Measurements from ENCODE around the gene CDH23.

DNA sequence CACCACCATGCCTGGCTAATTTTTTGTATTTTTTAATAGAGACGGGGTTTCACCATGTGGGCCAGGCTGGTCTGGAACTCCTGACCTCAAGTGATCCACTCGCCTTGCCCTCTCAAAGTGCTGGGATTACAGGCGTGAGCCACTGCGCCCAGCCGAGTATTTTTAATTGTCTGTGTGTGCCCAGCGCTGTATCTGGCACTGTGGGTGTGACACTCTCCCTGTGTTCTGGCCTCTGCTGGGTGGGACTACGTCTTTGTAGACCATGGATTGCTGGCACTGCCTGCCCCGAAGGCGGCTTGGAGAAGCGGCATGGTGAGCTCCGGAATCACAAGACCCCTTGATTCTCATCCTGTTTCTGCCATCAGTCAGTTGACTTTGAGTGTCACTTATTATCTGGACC lies 136.2 kb downstream of the CDH23 start:
- TF ChIP-seq EZH2 (IDR thresholded peaks at IDR 0.05; ENCODE audit: insufficient read depth, poor library complexity, severe bottlenecking) (no peak), EZH2phosphoT487 (IDR thresholded peaks at IDR 0.05; ENCODE audit: insufficient read depth, low read depth) (no peak)

Measured in GM23248 (cell line).